Endodermal cell (in vitro differentiated cells): ENCODE measurements around the gene ZHX3. TPM values are rescaled to one million over a fixed set of nuclear protein-coding genes. Genes with fewer than 3 reads are reported as not detected.

Source experiments
- DNase-seq: peaks from one replicate; pipeline ENCODE4 v3.0.0-alpha.2; 2017
- H3K27ac ChIP-seq: 2 replicates; pipeline ENCODE4 v1.5.1; 2013; ENCODE audit warnings: mild to moderate bottlenecking, low read depth, low read length, moderate library complexity
- H3K27me3 ChIP-seq: 2 replicates; pipeline ENCODE4 v1.6.1; 2013; ENCODE audit warnings: mild to moderate bottlenecking, low read length, moderate library complexity; ENCODE audit not compliant: insufficient read depth, control insufficient read depth, poor library complexity, severe bottlenecking
- H3K36me3 ChIP-seq: 2 replicates; pipeline ENCODE4 v1.7.0; 2013; ENCODE audit warnings: mild to moderate bottlenecking, low read length, moderate library complexity; ENCODE audit not compliant: control insufficient read depth, insufficient read depth
- H3K4me1 ChIP-seq: one replicate; pipeline ENCODE4 v1.7.0; 2013; ENCODE audit warnings: low read length; ENCODE audit not compliant: control insufficient read depth, insufficient read depth
- H3K4me3 ChIP-seq: 2 replicates; pipeline ENCODE4 v1.5.1; 2013; ENCODE audit warnings: mild to moderate bottlenecking, low read length, moderate library complexity
- H3K9ac ChIP-seq: 2 replicates; pipeline ENCODE4 v1.6.1; 2013; ENCODE audit warnings: mild to moderate bottlenecking, low read length, moderate library complexity; ENCODE audit not compliant: poor library complexity, severe bottlenecking; ENCODE audit errors: extremely low read depth
- H3K9me3 ChIP-seq: 2 replicates; pipeline ENCODE4 v1.6.1; 2013; ENCODE audit warnings: mild to moderate bottlenecking, low read length, moderate library complexity; ENCODE audit not compliant: control insufficient read depth
- H3K27ac Mint-ChIP-seq: 2 replicates; pipeline ENCODE4 v1.8.0; 2020; ENCODE audit warnings: mixed read lengths
- H3K27me3 Mint-ChIP-seq: 2 replicates; pipeline ENCODE4 v1.8.0; 2021; ENCODE audit warnings: mild to moderate bottlenecking, mixed read lengths; ENCODE audit not compliant: insufficient read depth
- H3K36me3 Mint-ChIP-seq: 2 replicates; pipeline ENCODE4 v1.8.0; 2020; ENCODE audit warnings: low read depth, mixed read lengths
- H3K4me1 Mint-ChIP-seq: 2 replicates; pipeline ENCODE4 v1.8.0; 2020; ENCODE audit warnings: mixed read lengths
- H3K4me3 Mint-ChIP-seq: 2 replicates; pipeline ENCODE4 v1.8.0; 2020; ENCODE audit warnings: mild to moderate bottlenecking, moderate library complexity, mixed read lengths
- H3K9me3 Mint-ChIP-seq: 2 replicates; pipeline ENCODE4 v1.8.0; 2020; ENCODE audit warnings: mild to moderate bottlenecking, mixed read lengths
- WGBS, 2 experiments: methylation state at CpG; one replicate each; pipeline versions ENCODE4 v1.1.5 to v1.1.7; 2013; ENCODE audit warnings: missing lambda C conversion rate in 2 of 2, mixed read lengths in 1 of 2; ENCODE audit not compliant: insufficient coverage in 1 of 2, insufficient read length in 1 of 2; 5-methylcytosine and 5-hydroxymethylcytosine counted together
- total RNA-seq, 2 donors: library from RNA; stranded (reverse); fragmentation: NEBNext Ultra II Directional in 1 of 2; extraction: Animal tissue kit (Norgen Biotek cat#: 25700) in 1 of 2; gene quantifications; 2 replicates in 1 of 2; 3 replicates in 1 of 2; pipeline ENCODE4 v1.2.1, GENCODE V29; 2021
- TF ChIP-seq, protein P1 (sequence below): fragments of 200-600 bp; sonication (generic); conservative IDR thresholded peaks from 2 replicates; pipeline ENCODE4 v1.5.0; 2021; ENCODE audit warnings: antibody characterized with exemption, mild to moderate bottlenecking

ZHX3 gene
- total RNA-seq, 2 donors from 2014 or later = 5.4 to 5.5 TPM

DNA sequence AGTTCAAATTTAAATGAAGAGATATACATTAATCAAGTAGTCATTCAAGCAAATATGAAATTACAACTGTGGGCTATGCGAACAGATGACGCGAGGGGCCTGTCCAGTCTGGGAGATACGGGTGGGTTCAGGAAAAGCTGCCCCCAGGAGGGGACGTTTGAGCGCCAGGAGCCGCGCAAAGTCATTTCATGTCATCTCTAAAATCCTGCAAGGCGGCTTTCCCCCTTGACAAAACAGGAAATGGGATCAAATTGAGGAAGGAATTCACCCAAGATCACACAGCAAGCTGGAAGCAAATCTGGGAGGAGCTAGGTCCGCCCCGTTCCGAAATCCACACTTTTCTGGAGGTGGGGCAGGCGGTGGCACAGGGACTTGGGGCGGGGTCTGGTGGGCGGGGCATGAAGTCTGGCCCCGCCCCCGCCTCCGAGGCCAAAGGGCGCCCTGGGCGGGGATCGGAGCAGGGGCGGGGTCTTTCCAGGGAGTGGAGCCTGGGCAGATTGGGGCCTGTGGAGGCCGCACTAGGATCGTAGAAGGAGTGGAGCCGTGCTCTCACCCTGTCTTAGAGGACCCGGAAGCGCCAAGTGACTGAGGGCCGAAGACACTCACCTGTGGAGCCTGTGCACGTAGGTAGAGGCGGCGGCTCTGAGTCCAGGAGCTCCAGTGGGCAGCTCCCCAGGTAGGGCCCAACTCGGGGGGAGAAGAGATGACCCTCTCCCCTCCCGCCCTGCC, 23.0 kb upstream of the ZHX3 start, which contains the start of gene LPIN3:
Gene LPIN3 (plus strand): TSS at position 495 of the 729 bp plus-strand sequence. CDS start 4,983 bp downstream, outside the sequence.
- Histone ChIP-seq H3K9ac (peak within 1 kb of the TSS; percentile 52), H3K36me3 (no peaks in the 10 kb centered on the region)
- no peaks in the 10 kb centered on the region for H3K36me3 Mint-ChIP-seq

DNA sequence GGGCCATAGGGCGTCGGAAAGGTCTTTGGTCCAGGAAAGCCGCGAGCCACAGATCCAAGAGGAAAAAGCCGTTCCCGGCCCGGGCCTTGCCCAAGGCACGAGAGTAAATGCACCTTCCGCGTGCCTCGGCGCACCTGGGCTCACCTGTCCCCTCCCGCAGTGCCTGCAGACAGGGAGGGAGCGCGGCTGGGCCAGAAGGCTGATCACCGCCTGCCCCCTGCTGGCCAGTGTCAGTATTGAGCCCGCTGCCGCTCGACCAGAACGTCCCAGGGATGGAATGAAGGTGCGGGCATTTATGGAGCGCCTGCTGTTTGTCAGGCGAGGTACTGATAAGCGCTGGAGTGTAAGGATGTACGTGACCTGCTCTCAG, 22.4 kb upstream of the ZHX3 start:
- peaks cover 14% of the 10 kb centered on the region for H3K27me3 ChIP-seq
- Mint-ChIP-seq H3K9me3 (no peaks in the 10 kb centered on the region), H3K4me1 (peaks cover 11% of the 10 kb centered on the region), H3K27me3 (peaks cover 18% of the 10 kb centered on the region), H3K4me3 (peak overlapping the region; percentile 64), H3K27ac (peak overlapping the region; percentile 97), H3K36me3 (no peaks in the 10 kb centered on the region)
- H3K4me1 ChIP-seq = no peaks in the 10 kb centered on the region
- TF ChIP-seq, protein P1, sequence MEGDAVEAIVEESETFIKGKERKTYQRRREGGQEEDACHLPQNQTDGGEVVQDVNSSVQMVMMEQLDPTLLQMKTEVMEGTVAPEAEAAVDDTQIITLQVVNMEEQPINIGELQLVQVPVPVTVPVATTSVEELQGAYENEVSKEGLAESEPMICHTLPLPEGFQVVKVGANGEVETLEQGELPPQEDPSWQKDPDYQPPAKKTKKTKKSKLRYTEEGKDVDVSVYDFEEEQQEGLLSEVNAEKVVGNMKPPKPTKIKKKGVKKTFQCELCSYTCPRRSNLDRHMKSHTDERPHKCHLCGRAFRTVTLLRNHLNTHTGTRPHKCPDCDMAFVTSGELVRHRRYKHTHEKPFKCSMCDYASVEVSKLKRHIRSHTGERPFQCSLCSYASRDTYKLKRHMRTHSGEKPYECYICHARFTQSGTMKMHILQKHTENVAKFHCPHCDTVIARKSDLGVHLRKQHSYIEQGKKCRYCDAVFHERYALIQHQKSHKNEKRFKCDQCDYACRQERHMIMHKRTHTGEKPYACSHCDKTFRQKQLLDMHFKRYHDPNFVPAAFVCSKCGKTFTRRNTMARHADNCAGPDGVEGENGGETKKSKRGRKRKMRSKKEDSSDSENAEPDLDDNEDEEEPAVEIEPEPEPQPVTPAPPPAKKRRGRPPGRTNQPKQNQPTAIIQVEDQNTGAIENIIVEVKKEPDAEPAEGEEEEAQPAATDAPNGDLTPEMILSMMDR = peak; percentile 100
- H3K36me3 ChIP-seq = no peaks in the 10 kb centered on the region
- peak; percentile 99 for DNase-seq
- WGBS, 2 experiments = 3 to 12% methylated on average over 5 to 25 of the region's 25 CpGs
- peak overlapping the region; percentile 84 for H3K4me3 ChIP-seq
- H3K27ac ChIP-seq = no peak overlapping the region
- no peaks in the 10 kb centered on the region for H3K9me3 ChIP-seq
- H3K9ac ChIP-seq = peak overlapping the region; percentile 52

More for the DNA sequence above, 23.0 kb upstream of the ZHX3 start, which contains the start of gene LPIN3:
- TF ChIP-seq, protein P1 = peak; percentile 29
- DNase-seq = peak; percentile 99
- H3K27me3 ChIP-seq = peaks cover 14% of the 10 kb centered on the region
- H3K4me1 Mint-ChIP-seq = peaks cover 11% of the 10 kb centered on the region
- H3K4me3 Mint-ChIP-seq = peak within 1 kb of the TSS; percentile 64
- peak within 1 kb of the TSS; percentile 97 for H3K27ac Mint-ChIP-seq
- peak within 1 kb of the TSS; percentile 84 for H3K4me3 ChIP-seq
- no peak within 1 kb of the TSS for H3K27ac ChIP-seq
- peaks cover 18% of the 10 kb centered on the region for H3K27me3 Mint-ChIP-seq
- no peaks in the 10 kb centered on the region for H3K9me3 ChIP-seq
- 1 to 6% methylated on average over 13 to 33 of the region's 33 CpGs for WGBS, 2 experiments
- no peaks in the 10 kb centered on the region for H3K4me1 ChIP-seq
- no peaks in the 10 kb centered on the region for H3K9me3 Mint-ChIP-seq

DNA sequence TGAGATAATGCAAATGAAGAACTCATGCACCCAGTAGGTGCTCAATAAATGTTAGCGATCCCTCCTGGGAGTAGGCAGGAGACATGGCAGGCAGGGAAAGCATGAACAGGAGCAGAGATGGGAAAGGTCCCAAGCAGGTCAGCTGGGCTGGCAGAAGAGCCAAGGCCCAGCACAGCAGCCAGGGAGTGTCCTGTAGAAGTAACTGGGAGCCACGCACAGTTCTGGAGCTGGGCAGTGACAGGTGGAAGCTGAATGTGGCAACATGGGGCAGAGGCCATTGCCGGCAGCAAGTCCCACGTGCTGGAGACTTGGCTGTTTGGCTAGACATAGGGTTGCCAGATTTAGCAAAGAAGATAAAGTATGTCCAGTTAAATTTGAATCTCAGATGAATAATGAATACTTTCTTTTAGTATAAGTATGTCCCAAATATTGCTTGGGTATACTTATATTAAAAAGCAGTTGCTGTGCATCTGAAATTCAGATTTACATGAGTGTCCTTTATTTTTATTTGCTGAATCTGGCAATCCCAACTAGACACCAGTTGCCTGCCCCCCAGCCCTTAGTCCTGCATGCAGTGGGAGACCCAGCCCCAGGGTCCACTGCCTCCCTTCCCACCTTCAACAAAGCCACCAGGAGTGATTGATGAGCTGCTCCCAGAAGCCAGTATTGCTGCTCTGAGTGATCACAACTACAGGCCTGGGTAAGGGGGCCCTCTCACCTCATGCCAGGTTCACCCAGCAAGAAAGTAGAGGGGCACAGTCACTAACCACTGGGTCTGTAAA, 19.4 kb upstream of the ZHX3 start:
- peaks cover 14% of the 10 kb centered on the region for H3K27me3 ChIP-seq
- no peaks in the 10 kb centered on the region for H3K4me1 ChIP-seq
- 90 to 100% methylated on average over 1 to 4 of the region's 4 CpGs for WGBS, 2 experiments
- H3K27ac ChIP-seq = no peak overlapping the region
- H3K9ac ChIP-seq = no peak overlapping the region
- Mint-ChIP-seq H3K36me3 (no peaks in the 10 kb centered on the region), H3K4me3 (no peak overlapping the region), H3K27me3 (peaks cover 18% of the 10 kb centered on the region), H3K4me1 (peaks cover 9% of the 10 kb centered on the region), H3K27ac (no peak overlapping the region), H3K9me3 (no peaks in the 10 kb centered on the region)
- H3K4me3 ChIP-seq = no peak overlapping the region
- no peaks in the 10 kb centered on the region for H3K36me3 ChIP-seq
- no peak for DNase-seq
- no peaks in the 10 kb centered on the region for H3K9me3 ChIP-seq
- TF ChIP-seq, protein P1 = no peak
